HT-29 (cell line): ENCODE results near the gene SEZ6. TPM values are rescaled to one million over a fixed set of nuclear protein-coding genes. Genes with fewer than 3 reads are reported as not detected.

ENCODE experiments used
- DNase-seq: peaks from one replicate; pipeline ENCODE4 v3.0.0-alpha.2; 2015; ENCODE audit warnings: low spot score
- total RNA-seq: library from RNA; depleted of rRNA; stranded (reverse); fragments of >200 nt; shearing (Covaris generic); gene quantifications from 2 replicates; pipeline ENCODE4 v1.2.3, GENCODE V29; 2014

The SEZ6 gene
- total RNA-seq, 1 experiment from 2014 or later: not detected

GRCh38 chr17:29036584-29036983 lies 30.8 kb upstream of the SEZ6 start:
- no peak for DNase-seq

GRCh38 chr17:29034510-29034909 lies 28.7 kb upstream of the SEZ6 start:
- DNase-seq: no peak

GRCh38 chr17:29032857-29033197 lies 27.0 kb upstream of the SEZ6 start:
- DNase-seq: no peak

GRCh38 chr17:29032013-29032856 lies 26.4 kb upstream of the SEZ6 start:
- no peak for DNase-seq

GRCh38 chr17:29031488-29031887 lies 25.7 kb upstream of the SEZ6 start:
- no peak for DNase-seq

- no peak for DNase-seq
Measured at GRCh38 chr17:29024316-29024952, 18.6 kb upstream of the SEZ6 start.

GRCh38 chr17:29022074-29022473 lies 16.2 kb upstream of the SEZ6 start:
- DNase-seq: no peak

GRCh38 chr17:29021226-29021625 lies 15.4 kb upstream of the SEZ6 start:
- no peak for DNase-seq

- DNase-seq: no peak
Measured at GRCh38 chr17:29020576-29020975, 14.7 kb upstream of the SEZ6 start.

- DNase-seq: no peak
Measured at GRCh38 chr17:29019475-29020181, 13.8 kb upstream of the SEZ6 start.

GRCh38 chr17:29018788-29019474 lies 13.1 kb upstream of the SEZ6 start:
- DNase-seq: no peak

GRCh38 chr17:29016345-29017210 lies 10.7 kb upstream of the SEZ6 start:
- no peak for DNase-seq

- DNase-seq: no peak
Measured at GRCh38 chr17:29014716-29015115, 8.9 kb upstream of the SEZ6 start.

GRCh38 chr17:29012535-29012934 lies 6.7 kb upstream of the SEZ6 start:
- no peak for DNase-seq

- no peak for DNase-seq
Measured at GRCh38 chr17:29010586-29010985, 4.8 kb upstream of the SEZ6 start.

- no peak for DNase-seq
Measured at GRCh38 chr17:29010129-29010528, 4.3 kb upstream of the SEZ6 start.

- DNase-seq: no peak
Measured at GRCh38 chr17:29008591-29008990, 2.8 kb upstream of the SEZ6 start.

GRCh38 chr17:29007860-29008455 lies 2.1 kb upstream of the SEZ6 start:
- DNase-seq: no peak

GRCh38 chr17:29007456-29007855 lies 1.6 kb upstream of the SEZ6 start:
- no peak for DNase-seq

- DNase-seq: no peak
Measured at GRCh38 chr17:29004081-29004692, 1.6 kb downstream of the SEZ6 start.
